Smooth muscle cell (in vitro differentiated cells): ENCODE measurements around the gene CLEC4F. TPM values are rescaled to one million over a fixed set of nuclear protein-coding genes. Genes with fewer than 3 reads are reported as not detected.

Experiments
- DNase-seq: peaks from one replicate; lab custom pipeline; 2025; ENCODE audit not compliant: unreplicated experiment; lab: John Stamatoyannopoulos, UW
- H2AFZ ChIP-seq: fragments of 200-600 bp; sonication (generic); 2 replicates; pipeline ENCODE4 v1.6.0; 2016; ENCODE audit warnings: antibody characterized with exemption, low read depth, mild to moderate bottlenecking
- H3F3A ChIP-seq: fragments of 200-600 bp; sonication (generic); 2 replicates; pipeline ENCODE4 v1.6.0; 2017; ENCODE audit warnings: antibody characterized with exemption, low read depth
- H3K27ac ChIP-seq: fragments of 200-600 bp; sonication (generic); 2 replicates; pipeline ENCODE4 v1.5.1; 2016; ENCODE audit warnings: low read depth, mild to moderate bottlenecking
- H3K27me3 ChIP-seq: fragments of 200-600 bp; sonication (generic); 2 replicates; pipeline ENCODE4 v1.6.1; 2016; ENCODE audit warnings: low read depth, mild to moderate bottlenecking
- H3K36me3 ChIP-seq: fragments of 200-600 bp; sonication (generic); 2 replicates; pipeline ENCODE4 v1.5.1; 2016; ENCODE audit warnings: low read depth
- H3K4me1 ChIP-seq: fragments of 200-600 bp; sonication (generic); 2 replicates; pipeline ENCODE4 v1.5.1; 2016; ENCODE audit warnings: low read depth
- H3K4me2 ChIP-seq: fragments of 200-600 bp; sonication (generic); 2 replicates; pipeline ENCODE4 v1.6.0; 2016; ENCODE audit warnings: mild to moderate bottlenecking
- H3K4me3 ChIP-seq: fragments of 200-600 bp; sonication (generic); 2 replicates; pipeline ENCODE4 v1.5.1; 2016; ENCODE audit warnings: mild to moderate bottlenecking
- H3K79me2 ChIP-seq: fragments of 200-600 bp; sonication (generic); 2 replicates; pipeline ENCODE4 v1.6.0; 2016; ENCODE audit warnings: low read depth, mild to moderate bottlenecking
- H3K9ac ChIP-seq: fragments of 200-600 bp; sonication (generic); 2 replicates; pipeline ENCODE4 v1.6.0; 2016; ENCODE audit warnings: low read depth
- H3K9me3 ChIP-seq: fragments of 200-600 bp; sonication (generic); replicated peaks from 2 replicates; pipeline ENCODE4 v1.5.1; 2016; ENCODE audit warnings: low read depth
- H4K20me1 ChIP-seq: fragments of 200-600 bp; sonication (generic); 2 replicates; pipeline ENCODE4 v1.6.0; 2016; ENCODE audit warnings: low read depth
- CTCF ChIP-seq: fragments of 200-600 bp; sonication (generic); IDR thresholded peaks from 2 replicates; pipeline ENCODE4 v1.5.1; 2017; ENCODE audit warnings: borderline replicate concordance, mild to moderate bottlenecking, antibody characterized with exemption; ENCODE audit not compliant: insufficient read depth, poor library complexity, severe bottlenecking
- WGBS: methylation state at CpG from one replicate; pipeline ENCODE4 v1.1.7; 2016; ENCODE audit warnings: low lambda C conversion rate; 5-methylcytosine and 5-hydroxymethylcytosine counted together
- polyA plus RNA-seq: library from polyadenylated mRNA; unstranded; fragments of >200 nt; fragmentation: Nextera tagmentation; extraction: Ambion mirVana; gene quantifications from 2 replicates; pipeline ENCODE4 v1.2.1, GENCODE V29; 2016
- total RNA-seq: library from RNA; depleted of rRNA; stranded (reverse); fragments of >200 nt; gene quantifications from 2 replicates; pipeline ENCODE4 v1.2.3, GENCODE V29; 2014

Gene CLEC4F
- total and polyA plus RNA-seq, 2 experiments from 2014 or later, result not detected

GRCh38 chr2:70807828-70808118, 12.6 kb downstream of the CLEC4F start:
- Histone ChIP-seq H3K36me3 (no peaks in the 10 kb centered on the region), H2AFZ (no peak overlapping the region), H3K27ac (no peak overlapping the region), H3K9ac (no peak overlapping the region), H3K79me2 (no peaks in the 10 kb centered on the region), H3K27me3 (peaks cover 41% of the 10 kb centered on the region), H3K9me3 (no peaks in the 10 kb centered on the region), H4K20me1 (no peaks in the 10 kb centered on the region), H3K4me1 (no peaks in the 10 kb centered on the region), H3F3A (no peaks in the 10 kb centered on the region), H3K4me3 (no peak overlapping the region), H3K4me2 (no peak overlapping the region)
- no peak for DNase-seq
- no peak for TF ChIP-seq CTCF
- 88% methylated on average over 4 of the region's 4 CpGs for WGBS

GRCh38 chr2:70807102-70807827, 13.1 kb downstream of the CLEC4F start:
- H3K4me1 ChIP-seq, result no peaks in the 10 kb centered on the region
- 93% methylated on average over 6 of the region's 6 CpGs for WGBS

GRCh38 chr2:70806620-70807019, 13.8 kb downstream of the CLEC4F start:
- Histone ChIP-seq H3K9ac (no peak overlapping the region), H4K20me1 (no peaks in the 10 kb centered on the region), H3K36me3 (no peaks in the 10 kb centered on the region), H3K4me3 (no peak overlapping the region), H3K27me3 (peaks cover 39% of the 10 kb centered on the region), H3K4me2 (no peak overlapping the region), H3K9me3 (no peaks in the 10 kb centered on the region), H3K27ac (no peak overlapping the region), H3K4me1 (no peaks in the 10 kb centered on the region), H3K79me2 (no peaks in the 10 kb centered on the region), H3F3A (no peaks in the 10 kb centered on the region), H2AFZ (no peak overlapping the region)
- DNase-seq, result no peak
- 80% methylated on average over 6 of the region's 6 CpGs for WGBS
- no peak for TF ChIP-seq CTCF

More at GRCh38 chr2:70807102-70807827, 13.1 kb downstream of the CLEC4F start:
- Histone ChIP-seq H3K4me2 (no peak overlapping the region), H3K9ac (no peak overlapping the region), H3F3A (no peaks in the 10 kb centered on the region), H3K79me2 (no peaks in the 10 kb centered on the region), H3K27ac (no peak overlapping the region), H3K36me3 (no peaks in the 10 kb centered on the region), H3K9me3 (no peaks in the 10 kb centered on the region), H3K4me3 (no peak overlapping the region), H2AFZ (no peak overlapping the region), H3K27me3 (peaks cover 37% of the 10 kb centered on the region), H4K20me1 (no peaks in the 10 kb centered on the region)
- TF ChIP-seq CTCF, result no peak
- DNase-seq, result no peak

- Histone ChIP-seq H3K27me3 (peaks cover 46% of the 10 kb centered on the region), H3K4me2 (no peak overlapping the region), H3K36me3 (no peaks in the 10 kb centered on the region), H3K4me3 (no peak overlapping the region), H3K79me2 (no peaks in the 10 kb centered on the region), H3K9ac (no peak overlapping the region), H3K9me3 (no peaks in the 10 kb centered on the region), H3K4me1 (no peaks in the 10 kb centered on the region), H4K20me1 (no peaks in the 10 kb centered on the region), H2AFZ (no peak overlapping the region), H3F3A (no peaks in the 10 kb centered on the region), H3K27ac (no peak overlapping the region)
- no peak for DNase-seq
- WGBS, result 89% methylated on average over 5 of the region's 5 CpGs
- no peak for TF ChIP-seq CTCF
Observed at GRCh38 chr2:70806013-70806412, 14.4 kb downstream of the CLEC4F start.
